Epidermal melanocyte (primary cell): ENCODE measurements around the gene CAMTA1.

Experiments used
- DNase-seq: peaks from one replicate; pipeline ENCODE4 v3.0.0; 2011; ENCODE audit warnings: low spot score; ENCODE audit not compliant: insufficient read length

The CAMTA1 gene

DNA sequence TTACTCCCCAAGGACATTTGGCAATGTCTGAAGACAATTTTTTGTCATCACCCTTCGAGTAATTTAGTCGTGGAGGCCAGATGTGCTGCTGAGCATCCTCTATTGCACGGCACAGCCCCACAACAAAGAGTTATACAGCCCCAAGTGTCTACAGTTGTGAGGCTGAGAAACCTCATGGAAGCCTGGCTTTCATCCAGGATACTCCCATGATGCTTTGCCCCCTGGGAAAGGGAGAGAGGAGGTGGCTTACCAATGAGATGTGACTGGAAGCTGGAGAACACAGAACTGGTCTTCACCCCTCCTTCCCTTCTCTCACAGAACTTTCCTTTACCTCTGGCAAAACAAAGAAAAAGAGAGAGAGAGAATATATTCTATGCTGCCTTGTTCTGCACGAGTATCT is 834.9 kb downstream of the CAMTA1 start:
- no peak for DNase-seq

- DNase-seq = no peak
Measured at GRCh38 chr1:7621334-7622219, 836.3 kb downstream of the CAMTA1 start.

- no peak for DNase-seq
Measured at GRCh38 chr1:7623842-7624241, 838.6 kb downstream of the CAMTA1 start.

- DNase-seq = no peak
Measured at GRCh38 chr1:7624791-7625355, 839.6 kb downstream of the CAMTA1 start.

DNA sequence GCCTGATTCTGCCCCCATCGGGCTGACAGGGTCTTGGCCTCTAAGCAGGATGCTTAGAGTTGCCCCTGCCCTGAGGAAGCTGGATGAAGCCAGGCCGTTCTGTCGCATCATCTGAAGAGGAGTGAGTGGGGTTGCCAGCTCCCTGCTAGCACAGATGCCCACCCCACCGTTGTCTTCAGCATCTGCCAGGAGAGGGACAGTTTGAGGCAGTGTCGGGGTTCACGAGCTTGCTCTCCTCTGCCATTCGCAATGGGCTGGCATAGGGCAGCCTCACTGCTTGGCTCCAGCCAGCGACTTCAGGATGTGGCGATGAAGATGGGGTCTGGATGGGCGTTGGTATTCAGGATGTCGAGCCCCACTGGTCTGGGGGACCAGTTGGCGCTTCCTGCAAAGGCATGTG is 840.1 kb downstream of the CAMTA1 start:
- DNase-seq = no peak

GRCh38 chr1:7628273-7628672 is 843.0 kb downstream of the CAMTA1 start:
- no peak for DNase-seq

- DNase-seq = no peak
Measured at GRCh38 chr1:7629011-7629410, 843.8 kb downstream of the CAMTA1 start.

DNA sequence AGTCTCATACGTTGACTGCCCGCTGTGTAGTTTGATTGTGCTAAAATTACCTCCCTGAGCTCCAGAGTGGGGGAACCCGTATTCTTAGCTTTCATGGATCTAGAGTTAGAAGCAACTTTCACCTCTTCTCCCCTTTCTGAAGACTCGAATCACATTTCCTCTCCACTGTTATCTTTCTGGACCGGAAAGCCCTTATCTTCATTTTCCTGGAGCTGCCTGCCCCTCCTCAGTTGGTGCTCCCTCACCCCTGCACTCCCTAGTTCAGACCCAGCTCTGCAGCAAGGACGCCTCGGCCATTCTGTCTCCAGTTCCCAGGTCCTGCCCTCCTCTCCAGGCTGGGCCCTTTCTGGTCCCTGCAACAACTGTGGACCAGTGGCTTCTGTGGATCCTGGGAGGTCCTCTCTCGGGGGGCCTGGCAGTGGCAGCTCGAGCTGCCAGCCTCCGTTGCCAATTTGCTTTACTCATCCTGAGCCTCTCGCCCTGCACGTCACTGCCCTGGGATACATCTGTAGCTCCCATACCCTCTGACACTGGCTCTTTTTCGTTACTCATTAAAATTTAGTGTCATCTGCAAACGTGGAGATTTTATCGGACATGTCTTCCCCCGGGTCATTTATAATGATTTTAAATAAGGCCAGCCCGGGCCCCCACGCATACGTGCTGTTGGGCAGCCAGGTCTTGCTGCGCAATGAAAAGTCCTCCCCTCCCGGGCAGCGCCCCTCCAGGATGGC is 844.4 kb downstream of the CAMTA1 start:
- DNase-seq = no peak

DNA sequence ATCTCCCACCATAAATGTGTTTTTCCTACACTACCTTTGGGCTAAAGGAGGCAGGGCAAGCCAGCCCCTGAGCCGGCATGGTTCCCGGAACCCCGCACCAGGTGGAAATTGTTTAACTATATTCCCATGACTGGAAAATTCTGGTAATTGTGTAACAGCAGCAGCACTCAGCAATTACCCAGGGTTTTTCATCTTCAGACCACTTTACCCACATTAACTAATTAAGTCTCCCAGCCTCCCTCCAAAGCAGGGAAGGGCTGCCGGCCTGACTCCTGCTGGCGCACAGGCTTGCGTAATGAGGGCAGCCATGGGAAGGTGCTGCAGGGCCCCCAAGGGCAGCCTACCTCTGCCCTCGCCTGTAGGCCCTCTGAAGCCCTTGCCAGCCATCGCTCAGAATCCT is 845.1 kb downstream of the CAMTA1 start:
- no peak for DNase-seq

- DNase-seq = no peak
Measured at GRCh38 chr1:7632176-7632575, 846.9 kb downstream of the CAMTA1 start.

GRCh38 chr1:7632681-7633080 is 847.4 kb downstream of the CAMTA1 start:
- DNase-seq = no peak

DNA sequence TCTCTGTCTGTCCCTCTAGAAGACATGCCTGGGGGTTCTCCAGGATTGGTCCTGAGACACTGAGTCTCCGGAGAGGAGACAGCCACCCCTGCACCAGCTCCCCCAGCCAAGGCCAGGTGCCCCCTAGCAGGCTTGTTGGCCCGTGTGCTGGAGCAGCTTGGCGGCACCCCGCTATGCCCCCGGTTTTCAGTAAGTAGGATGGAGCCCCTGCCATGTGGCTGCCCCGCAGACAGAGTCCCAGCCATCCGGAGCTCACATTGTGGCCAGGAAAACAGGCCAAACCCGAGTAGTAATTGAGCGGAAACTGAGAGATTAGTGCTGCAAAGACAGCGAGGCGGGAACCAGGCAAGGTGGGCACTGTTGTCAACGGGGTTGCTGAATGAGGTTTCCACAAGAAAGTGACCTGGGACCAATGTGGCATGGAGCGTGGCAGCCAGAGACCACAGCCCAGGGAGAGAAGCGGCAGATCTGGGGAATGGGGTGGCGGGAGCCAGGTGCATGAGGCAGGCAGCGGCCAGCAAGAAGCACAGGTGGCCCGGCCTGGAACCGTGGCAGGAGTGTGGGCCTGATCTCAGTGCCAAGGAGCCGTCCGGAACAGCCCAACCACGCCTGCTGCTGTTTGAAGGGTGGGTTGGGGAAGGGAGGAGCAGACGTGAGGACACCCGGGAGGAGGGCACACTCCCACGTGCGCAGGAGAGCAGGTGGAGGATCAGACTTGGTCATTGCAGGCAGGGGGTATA is 848.4 kb downstream of the CAMTA1 start:
- no peak for DNase-seq

DNA sequence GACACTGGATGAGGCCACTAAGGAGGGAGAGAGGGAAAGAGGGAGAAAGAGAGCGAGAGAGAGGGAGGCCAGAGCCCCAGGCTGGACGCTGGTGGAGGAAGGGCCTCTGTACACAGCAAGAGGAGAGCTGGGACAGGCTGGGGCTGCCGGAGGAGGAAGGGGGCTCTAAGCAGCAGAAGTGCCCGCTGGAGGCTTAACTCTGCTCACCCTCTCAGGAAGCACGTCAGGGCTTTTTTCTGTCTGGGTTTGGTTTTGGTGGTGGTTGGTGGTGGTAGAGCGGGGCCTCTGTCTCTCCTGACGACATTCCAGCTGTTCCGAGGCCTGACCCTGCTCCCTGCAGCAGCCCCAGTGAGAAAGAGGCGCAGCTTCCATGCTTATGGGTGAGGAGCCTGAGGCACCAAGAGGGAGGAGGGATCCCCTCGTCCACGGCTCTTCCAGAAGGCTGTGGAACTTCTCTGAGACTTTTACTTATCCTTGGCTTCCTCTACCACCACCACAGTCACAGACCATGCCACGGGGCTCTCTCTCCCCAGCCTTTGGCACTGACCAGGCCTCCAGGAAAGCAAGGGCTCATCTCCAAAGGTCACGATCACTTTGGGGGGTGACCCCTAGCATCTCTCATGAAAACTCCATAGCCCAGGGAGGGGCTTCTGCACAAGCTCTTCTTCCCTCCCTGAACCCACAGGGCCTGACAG is 849.4 kb downstream of the CAMTA1 start:
- no peak for DNase-seq

DNA sequence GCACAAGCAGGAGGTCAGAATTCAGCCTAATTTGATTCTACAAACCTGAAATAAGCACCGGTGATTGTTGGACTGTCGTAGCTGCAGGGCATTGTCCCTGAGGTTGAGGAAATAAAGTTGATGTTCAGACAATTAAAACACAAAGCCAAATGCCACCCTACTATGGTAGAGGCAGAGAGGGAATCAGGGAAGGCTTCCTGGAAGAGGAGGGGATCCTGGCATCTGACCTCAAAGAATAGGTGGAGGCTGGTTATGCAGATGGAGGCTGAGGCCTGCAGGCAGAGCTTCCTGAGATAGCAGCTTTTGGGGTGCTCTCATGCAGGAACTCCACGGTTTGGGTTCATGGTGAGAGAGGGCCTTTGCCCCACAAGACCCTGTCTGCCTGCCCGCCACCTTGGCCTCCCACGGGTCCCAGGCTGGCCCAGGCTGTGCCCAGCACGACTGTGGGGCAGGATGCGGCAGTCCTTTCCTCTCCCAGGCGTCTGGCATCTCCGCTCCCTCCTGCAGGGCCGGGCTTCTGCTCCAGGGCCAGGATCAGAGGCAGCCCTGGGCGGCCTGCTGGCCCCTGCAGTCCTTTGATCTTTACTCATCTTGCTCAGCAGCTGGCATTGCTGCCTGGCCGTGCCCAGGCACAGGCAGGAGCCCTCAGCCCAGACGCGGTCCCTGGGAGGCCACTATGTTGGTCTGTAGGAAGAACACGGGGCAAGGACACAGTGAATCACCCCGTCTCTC is 851.7 kb downstream of the CAMTA1 start:
- no peak for DNase-seq

DNA sequence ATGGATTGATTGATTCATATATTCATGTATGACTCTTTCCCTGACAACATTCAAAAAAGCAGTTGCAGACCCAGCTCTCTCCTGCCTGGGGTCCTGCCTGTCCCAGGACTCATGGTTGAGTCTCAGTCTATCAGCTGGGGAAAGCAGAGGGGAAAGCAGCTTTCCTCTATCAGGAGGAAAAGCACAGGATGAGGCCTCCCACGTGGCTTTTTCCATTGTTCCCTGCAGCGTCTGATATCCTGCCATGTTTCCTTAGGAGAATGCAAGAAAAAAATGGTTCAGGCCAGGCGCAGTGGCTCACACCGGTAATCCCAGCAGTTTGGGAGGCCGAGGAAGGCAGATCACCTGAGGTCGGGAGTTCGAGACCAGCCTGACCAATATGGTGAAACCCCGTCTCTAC is 852.8 kb downstream of the CAMTA1 start:
- DNase-seq = no peak

- DNase-seq = no peak
Measured at GRCh38 chr1:7639435-7640131, 854.3 kb downstream of the CAMTA1 start.

- no peak for DNase-seq
Measured at GRCh38 chr1:7640350-7640749, 855.1 kb downstream of the CAMTA1 start.

GRCh38 chr1:7640920-7641585 is 855.8 kb downstream of the CAMTA1 start:
- DNase-seq = no peak
